ENCODE data around the gene LRCH4. TPM values are rescaled to one million over a fixed set of nuclear protein-coding genes. Genes with fewer than 3 reads are reported as not detected.

Gene LRCH4
- total and polyA plus RNA-seq, 9 of the 15 experiments (the other 6 are each of a cell fraction or from before 2014, with no cell fraction given) = 0.06 to 63.3 (median 15.0) TPM

DNA sequence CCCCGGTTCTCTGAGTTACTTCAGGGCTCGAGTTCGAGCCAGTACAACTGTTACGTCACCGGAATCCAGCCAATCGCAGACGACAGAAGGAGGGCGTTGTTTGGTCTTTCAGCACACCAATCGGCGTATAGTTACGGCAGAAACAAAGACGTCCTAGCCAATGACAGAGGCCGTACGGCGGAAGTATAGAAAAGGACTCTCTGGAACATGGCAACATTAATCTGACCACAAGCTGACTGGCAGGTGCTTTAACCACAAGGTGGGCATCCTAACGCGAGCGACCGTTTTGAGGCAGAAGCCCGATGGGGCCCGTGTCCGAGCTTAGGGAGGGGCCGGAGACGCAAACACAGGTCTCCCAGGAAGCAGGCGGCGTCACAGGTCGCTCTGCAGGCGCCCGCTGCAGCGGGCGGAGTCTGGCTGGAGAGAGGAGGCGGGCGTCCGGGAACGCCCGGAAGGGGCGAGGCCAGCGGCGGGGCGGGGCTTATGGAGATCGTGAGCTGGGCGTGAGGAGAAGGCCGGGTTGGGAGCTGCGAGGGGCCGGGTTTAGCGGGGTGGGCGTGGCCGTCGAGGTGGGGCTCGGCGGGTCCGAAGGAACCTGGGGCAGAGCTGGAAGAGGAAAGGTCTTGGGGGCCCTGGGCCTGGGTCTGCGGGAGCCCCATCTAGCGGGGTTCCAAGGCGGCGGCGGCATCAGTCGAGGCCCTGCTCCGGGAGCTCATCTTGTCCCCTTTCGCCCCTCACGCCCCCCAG, 26.2 kb upstream of the LRCH4 start, which contains the start of gene MOSPD3:
Gene MOSPD3 (plus strand): TSS at position 558 of the 747 bp plus-strand sequence. CDS start 252 bp downstream, outside the sequence.
- peak within 1 kb of the TSS; percentile 70 to 95 for H3K9ac ChIP-seq (ENCODE audit: insufficient read depth in 1 of 2, low read depth in 2 of 2, low read length in 2 of 2)
- peaks cover 19 to 28% of the 10 kb centered on the region in 2 experiments; a peak in 4 of 5 replicates for H3K4me1 ChIP-seq (replicated peaks in 1 of 2; ENCODE audit: control insufficient read depth in 2 of 2, insufficient read depth in 2 of 2, low read length in 2 of 2)
- H3K9me1 ChIP-seq (ENCODE audit: control insufficient read depth, insufficient read depth, low read length) = no peaks in the 10 kb centered on the region
- H3K9me3 ChIP-seq (replicated peaks; ENCODE audit: control insufficient read depth, insufficient read depth, low read depth, low read length) = no peaks in the 10 kb centered on the region
- peak within 1 kb of the TSS; percentile 78 for H3K27ac ChIP-seq (ENCODE audit: extremely low read depth, low read depth, low read length)
- no peaks in the 10 kb centered on the region for H3K27me3 ChIP-seq (ENCODE audit: control insufficient read depth in 2 of 2, insufficient read depth in 2 of 2, low read length in 2 of 2)
- FAIRE-seq (peak; percentile 100), DNase-seq (ENCODE audit: extremely low read depth in 1 of 4, low spot score in 3 of 4) (peak; percentile 99 to 100 (median 100)), ATAC-seq (peak; percentile 98)
- H3K36me3 ChIP-seq (ENCODE audit: control insufficient read depth, insufficient read depth, low read length) = peaks cover 3% of the 10 kb centered on the region; the same call in 1 of the 3 replicates
- H2AFZ ChIP-seq (ENCODE audit: low read depth, low read length) = peak within 1 kb of the TSS; percentile 85
- WGBS (ENCODE audit: insufficient coverage, low coverage, missing lambda C conversion rate) = under 1% methylated on average over 61 of the region's 61 CpGs
- no TSS peak for BruUV-seq (replicated peaks)
- peaks cover 6% of the 10 kb centered on the region; the same call in 2 of the 3 replicates for H3K79me2 ChIP-seq (ENCODE audit: control insufficient read depth, insufficient read depth, low read length)
- ChIA-PET CTCF (ENCODE audit: low intra/inter-chr PET ratio) (no interaction called here), POLR2A (interaction anchor here (0.6 to 5.9 kb wide), 17 partner anchors 10 to 183 kb away, joined by 3 to 54 read pairs (median 5); partner anchors contain the start of genes AGFG2, FBXO24, LRCH4 and PCOLCE)
- in situ Hi-C loops (cut with MboI) = no loop called here
- H4K20me1 ChIP-seq (replicated peaks; ENCODE audit: control insufficient read depth, insufficient read depth, low read length) = no peaks in the 10 kb centered on the region
- H3K4me3 ChIP-seq = peak within 1 kb of the TSS; percentile 52
- intact Hi-C loops (cut with micrococcal nuclease) = loop anchor here (1.0 to 2.0 kb wide), 2 partner anchors 61 to 79 kb away; partner anchors contain the start of gene GNB2
- peak within 1 kb of the TSS; percentile 81 for H3K4me2 ChIP-seq (ENCODE audit: insufficient read depth, low read length)
- no peak for TF ChIP-seq MCM2 (IDR thresholded peaks at IDR 0.05; ENCODE audit: low read depth)
- TF ChIP-seq, protein P1, sequence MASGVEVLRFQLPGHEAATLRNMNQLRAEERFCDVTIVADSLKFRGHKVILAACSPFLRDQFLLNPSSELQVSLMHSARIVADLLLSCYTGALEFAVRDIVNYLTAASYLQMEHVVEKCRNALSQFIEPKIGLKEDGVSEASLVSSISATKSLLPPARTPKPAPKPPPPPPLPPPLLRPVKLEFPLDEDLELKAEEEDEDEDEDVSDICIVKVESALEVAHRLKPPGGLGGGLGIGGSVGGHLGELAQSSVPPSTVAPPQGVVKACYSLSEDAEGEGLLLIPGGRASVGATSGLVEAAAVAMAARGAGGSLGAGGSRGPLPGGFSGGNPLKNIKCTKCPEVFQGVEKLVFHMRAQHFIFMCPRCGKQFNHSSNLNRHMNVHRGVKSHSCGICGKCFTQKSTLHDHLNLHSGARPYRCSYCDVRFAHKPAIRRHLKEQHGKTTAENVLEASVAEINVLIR (CRISPR knock-in tag; IDR thresholded peaks at IDR 0.05) = peak; percentile 36; the same call in 1 of the 2 replicates
- TF ChIP-seq, protein P2, sequence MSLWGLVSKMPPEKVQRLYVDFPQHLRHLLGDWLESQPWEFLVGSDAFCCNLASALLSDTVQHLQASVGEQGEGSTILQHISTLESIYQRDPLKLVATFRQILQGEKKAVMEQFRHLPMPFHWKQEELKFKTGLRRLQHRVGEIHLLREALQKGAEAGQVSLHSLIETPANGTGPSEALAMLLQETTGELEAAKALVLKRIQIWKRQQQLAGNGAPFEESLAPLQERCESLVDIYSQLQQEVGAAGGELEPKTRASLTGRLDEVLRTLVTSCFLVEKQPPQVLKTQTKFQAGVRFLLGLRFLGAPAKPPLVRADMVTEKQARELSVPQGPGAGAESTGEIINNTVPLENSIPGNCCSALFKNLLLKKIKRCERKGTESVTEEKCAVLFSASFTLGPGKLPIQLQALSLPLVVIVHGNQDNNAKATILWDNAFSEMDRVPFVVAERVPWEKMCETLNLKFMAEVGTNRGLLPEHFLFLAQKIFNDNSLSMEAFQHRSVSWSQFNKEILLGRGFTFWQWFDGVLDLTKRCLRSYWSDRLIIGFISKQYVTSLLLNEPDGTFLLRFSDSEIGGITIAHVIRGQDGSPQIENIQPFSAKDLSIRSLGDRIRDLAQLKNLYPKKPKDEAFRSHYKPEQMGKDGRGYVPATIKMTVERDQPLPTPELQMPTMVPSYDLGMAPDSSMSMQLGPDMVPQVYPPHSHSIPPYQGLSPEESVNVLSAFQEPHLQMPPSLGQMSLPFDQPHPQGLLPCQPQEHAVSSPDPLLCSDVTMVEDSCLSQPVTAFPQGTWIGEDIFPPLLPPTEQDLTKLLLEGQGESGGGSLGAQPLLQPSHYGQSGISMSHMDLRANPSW (CRISPR knock-in tag; IDR thresholded peaks at IDR 0.05) = peak; percentile 66; the same call in 1 of the 2 replicates
- 0 out of 2 replicates have a peak, but pooled peaks have one; percentile 16 for TF ChIP-seq ERF (CRISPR knock-in tag; IDR thresholded peaks at IDR 0.05)
- peak; percentile 33 for TF ChIP-seq SMAD4 (CRISPR knock-in tag; conservative IDR thresholded peaks at IDR 0.05)
- peak; percentile 84 for TF ChIP-seq ZBTB40 (IDR thresholded peaks at IDR 0.05)
- no peak for TF ChIP-seq ZBTB40 (CRISPR knock-in tag; IDR thresholded peaks at IDR 0.05)

Measured in K562 (cell line).